Activated CD4-positive, alpha-beta T cell treated with anti-CD3 and anti-CD28 coated beads for 36 hours (primary cell): ENCODE data around the gene TMPRSS13. TPM values are rescaled to one million over a fixed set of nuclear protein-coding genes. Genes with fewer than 3 reads are reported as not detected.

ENCODE experiments used
- ATAC-seq: fragments of 200-7000 bp; cut with Tn5 transposase; one replicate; pipeline ENCODE4 v1.10.0; 2021; ENCODE audit warnings: mild to moderate bottlenecking, moderate library complexity
- CTCF ChIA-PET: fragments of 350-600 bp; sonication (Branson Sonifier 250); formaldehyde crosslinking; loops from one replicate; lab custom pipeline; 2021; ENCODE audit warnings: antibody characterized with exemption; lab: Charles Lee
- POLR2A ChIA-PET: fragments of 350-600 bp; sonication (Branson Sonifier 250); formaldehyde crosslinking; loops from one replicate; lab custom pipeline; 2021; ENCODE audit warnings: antibody characterized with exemption, inconsistent platforms; lab: Charles Lee
- DNase-seq: peaks from one replicate; pipeline ENCODE4 v3.0.0-alpha.2; 2020
- H3K27ac Mint-ChIP-seq: one replicate; pipeline ENCODE4 v1.8.0; 2021; ENCODE audit warnings: mixed read lengths
- H3K27me3 Mint-ChIP-seq: one replicate; pipeline ENCODE4 v1.8.0; 2021; ENCODE audit warnings: mixed read lengths
- H3K36me3 Mint-ChIP-seq: one replicate; pipeline ENCODE4 v1.8.0; 2021; ENCODE audit warnings: low read depth, mixed read lengths
- H3K4me1 Mint-ChIP-seq: one replicate; pipeline ENCODE4 v1.8.0; 2021; ENCODE audit warnings: mixed read lengths
- H3K4me3 Mint-ChIP-seq: one replicate; pipeline ENCODE4 v1.8.0; 2021; ENCODE audit warnings: mild to moderate bottlenecking, moderate library complexity, mixed read lengths
- H3K9me3 Mint-ChIP-seq: one replicate; pipeline ENCODE4 v1.8.0; 2021; ENCODE audit warnings: low read depth, mixed read lengths
- intact Hi-C, 2 experiments: fragments of 100-400 bp; cut with DNase I in 1 of 2; cut with micrococcal nuclease in 1 of 2; formaldehyde crosslinking; loops; one replicate each; pipeline versions ENCODE4 v1.14.2 to v1.15.1; 2022 to 2024; cut with DNase I, micrococcal nuclease
- total RNA-seq, 2 experiments: library from RNA; stranded (reverse); gene quantifications; one replicate each; pipeline ENCODE4 v1.2.3, GENCODE V29; 2021

Gene TMPRSS13
- total RNA-seq, 2 experiments from 2014 or later, result 1.7 TPM

DNA sequence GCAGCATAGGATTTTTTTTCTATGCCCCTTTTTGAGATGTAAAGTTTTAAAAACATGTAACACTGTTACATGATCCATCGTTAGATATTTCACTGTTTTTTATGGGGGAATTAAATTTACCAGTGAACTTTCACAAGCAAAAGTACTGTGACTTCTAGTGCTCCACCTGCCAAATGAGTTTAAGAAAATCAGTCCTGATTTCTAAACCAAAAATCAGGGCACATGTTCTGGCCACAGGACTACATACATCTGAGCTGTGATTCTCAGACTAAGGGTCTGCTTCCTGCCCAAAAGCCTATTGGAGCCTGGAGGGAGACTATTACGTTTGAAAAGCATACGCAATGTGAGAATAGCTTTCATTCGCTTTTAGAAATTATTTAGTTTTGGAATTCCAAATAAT lies 22.5 kb downstream of the TMPRSS13 start:
- Mint-ChIP-seq H3K36me3 (no peaks in the 10 kb centered on the region), H3K9me3 (no peaks in the 10 kb centered on the region), H3K4me3 (no peak overlapping the region), H3K4me1 (peaks cover 10% of the 10 kb centered on the region), H3K27ac (no peak overlapping the region), H3K27me3 (no peaks in the 10 kb centered on the region)
- ChIA-PET CTCF (interaction anchor here (1.1 kb wide), 1 partner anchor 63 kb away, joined by 5 read pairs; no protein-coding TSS in a partner anchor), POLR2A (interaction anchor here (1.1 kb wide), 1 partner anchor 39 kb away, joined by 5 read pairs; no protein-coding TSS in a partner anchor)
- intact Hi-C loops, result no loop called here
- ATAC-seq (no peak), DNase-seq (no peak)

DNA sequence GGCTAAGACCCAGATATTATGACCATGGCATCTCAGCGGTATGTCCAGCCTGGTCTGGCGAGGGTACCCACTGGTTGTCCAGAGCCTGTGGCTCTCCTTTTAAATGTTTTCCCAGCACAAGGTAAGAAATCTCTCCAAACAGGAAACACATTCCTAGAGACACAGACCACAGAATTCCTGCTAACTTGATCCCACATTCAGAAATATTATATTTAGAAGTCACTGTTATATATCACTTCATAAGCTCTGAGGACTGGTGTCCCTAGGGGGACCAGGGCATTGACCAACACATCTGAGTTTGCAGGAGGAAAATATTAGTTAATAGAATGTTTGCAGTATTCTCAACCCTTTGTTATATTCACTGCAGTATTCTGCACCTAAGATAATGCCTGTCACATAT lies 23.1 kb downstream of the TMPRSS13 start:
- no peak overlapping the region for H3K27ac Mint-ChIP-seq
- ATAC-seq, result no peak
- POLR2A ChIA-PET, result no interaction called here

DNA sequence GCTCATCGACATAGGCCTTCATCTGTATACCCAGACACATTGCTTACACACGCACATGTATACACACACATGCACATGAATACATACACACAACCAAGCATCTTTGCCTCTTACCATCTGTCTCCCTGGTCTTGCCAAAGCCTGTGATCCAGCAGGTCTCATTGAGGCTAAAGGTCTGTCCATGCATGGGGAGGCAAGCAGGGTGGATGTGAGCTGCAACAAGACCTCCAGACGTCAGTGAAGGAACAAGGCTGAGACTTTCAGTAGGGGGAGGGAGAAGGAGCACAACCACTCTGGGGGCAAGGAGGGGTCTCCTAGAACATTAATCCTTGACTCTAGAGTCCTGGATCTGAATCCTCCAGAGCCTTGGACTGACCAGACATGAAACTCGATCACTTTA lies 23.7 kb downstream of the TMPRSS13 start:
- intact Hi-C loops, result no loop called here
- no peaks in the 10 kb centered on the region for H3K36me3 Mint-ChIP-seq
- H3K4me1 Mint-ChIP-seq, result peaks cover 10% of the 10 kb centered on the region
- CTCF ChIA-PET, result interaction anchor here (0.7 to 1.2 kb wide), 2 partner anchors 82 to 83 kb away, joined by 3 read pairs; no protein-coding TSS in a partner anchor
- H3K4me3 Mint-ChIP-seq, result no peak overlapping the region
- ATAC-seq (no peak), DNase-seq (no peak)
- no peaks in the 10 kb centered on the region for H3K27me3 Mint-ChIP-seq
- POLR2A ChIA-PET, result no interaction called here
- H3K27ac Mint-ChIP-seq, result no peak overlapping the region
- no peaks in the 10 kb centered on the region for H3K9me3 Mint-ChIP-seq

More for the DNA sequence above, 23.1 kb downstream of the TMPRSS13 start:
- H3K4me3 Mint-ChIP-seq, result no peak overlapping the region
- DNase-seq, result no peak
- no peaks in the 10 kb centered on the region for H3K9me3 Mint-ChIP-seq
- H3K36me3 Mint-ChIP-seq, result no peaks in the 10 kb centered on the region
- H3K4me1 Mint-ChIP-seq, result peaks cover 10% of the 10 kb centered on the region
- no peaks in the 10 kb centered on the region for H3K27me3 Mint-ChIP-seq
- CTCF ChIA-PET, result interaction anchor here (0.6 to 0.7 kb wide), 2 partner anchors 61 to 82 kb away, joined by 3 read pairs; no protein-coding TSS in a partner anchor
- intact Hi-C loops, result no loop called here

DNA sequence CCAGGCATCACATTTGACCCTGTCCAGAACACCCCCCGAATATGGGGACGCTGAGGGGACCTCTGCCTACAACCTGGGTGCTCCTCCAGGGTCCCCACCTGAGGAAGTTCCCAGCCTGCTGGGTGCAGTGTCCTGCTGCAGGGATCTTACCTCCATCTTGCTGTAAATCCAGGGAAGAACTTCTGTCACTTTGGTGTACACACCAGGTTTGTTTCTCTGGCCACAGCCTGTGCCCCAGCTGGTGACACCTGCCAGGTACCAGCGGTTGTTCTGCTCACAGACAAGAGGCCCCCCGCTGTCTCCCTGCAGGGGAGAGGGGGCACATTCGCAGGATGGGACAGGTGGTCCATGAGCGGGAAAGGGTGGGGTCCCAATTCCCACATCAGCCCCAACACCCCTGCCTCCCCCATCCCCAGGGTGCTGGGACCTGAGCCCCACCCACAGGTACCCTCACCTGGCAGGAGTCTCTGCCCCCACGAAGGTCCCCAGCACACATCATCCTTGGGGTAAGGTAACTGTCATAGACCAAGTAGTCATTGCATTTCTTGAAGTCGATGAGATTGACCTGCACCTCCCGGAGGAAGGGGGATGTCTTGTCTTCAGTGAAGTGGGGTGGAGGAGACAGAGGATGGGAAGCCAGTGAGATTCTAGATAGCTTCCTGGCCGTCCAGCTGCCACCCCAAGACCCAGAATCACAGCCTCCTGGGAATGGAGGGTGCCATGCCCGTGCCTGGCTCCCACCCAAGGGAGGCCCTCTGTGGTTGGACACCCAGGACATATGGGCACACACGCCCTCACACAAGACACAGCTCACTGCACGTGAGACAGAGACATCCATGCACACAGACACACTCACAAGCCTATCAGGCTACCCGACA lies 25.5 kb downstream of the TMPRSS13 start:
- Mint-ChIP-seq H3K36me3 (no peaks in the 10 kb centered on the region), H3K4me3 (no peak overlapping the region), H3K27ac (no peak overlapping the region), H3K9me3 (no peaks in the 10 kb centered on the region), H3K27me3 (no peaks in the 10 kb centered on the region), H3K4me1 (peaks cover 10% of the 10 kb centered on the region)
- DNase-seq (no peak), ATAC-seq (no peak)
- CTCF ChIA-PET, result interaction anchor here (0.6 to 2.4 kb wide), 5 partner anchors 43 to 84 kb away, joined by 3 to 11 read pairs (median 4); no protein-coding TSS in a partner anchor
- intact Hi-C loops, result no loop called here
- POLR2A ChIA-PET, result no interaction called here

DNA sequence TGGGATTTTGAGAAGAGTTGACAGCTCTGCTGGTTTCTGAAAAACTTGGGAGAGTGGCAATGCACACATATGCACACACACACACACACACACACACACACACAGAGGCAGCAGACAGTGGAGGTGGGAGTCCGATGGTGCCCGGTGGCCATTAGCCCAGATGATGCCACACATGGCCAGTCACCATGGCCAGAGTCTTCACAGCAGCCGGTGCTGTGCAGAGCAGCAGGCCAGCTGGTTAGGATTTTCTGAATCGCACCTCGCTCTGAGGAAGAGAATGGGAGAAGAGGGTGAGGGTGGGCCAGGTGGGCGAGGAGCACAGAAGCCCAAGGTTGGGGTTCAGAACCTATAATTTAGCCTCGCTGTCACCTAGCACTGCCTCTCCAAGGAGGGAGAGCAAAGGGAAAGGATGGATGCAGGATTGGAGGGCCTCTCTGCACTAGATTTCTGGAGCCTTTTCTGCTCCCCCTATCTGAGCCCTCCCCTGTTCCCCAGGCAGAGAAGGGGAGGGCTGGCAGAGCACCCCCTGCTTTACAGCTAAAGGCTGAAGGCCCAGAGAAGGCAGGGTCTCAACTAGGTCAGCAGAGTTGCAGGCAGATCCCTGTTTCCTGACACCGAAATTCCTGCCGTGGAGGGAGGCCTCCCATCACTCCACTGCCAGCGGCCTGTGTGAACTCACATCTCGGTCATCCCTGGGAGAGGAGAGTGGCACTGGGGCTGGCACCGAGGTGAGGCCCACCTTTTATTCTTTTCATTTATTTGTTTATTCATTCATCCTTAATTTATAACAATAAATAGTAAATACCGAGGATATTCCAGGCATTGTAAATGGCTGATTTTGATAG lies 27.0 kb downstream of the TMPRSS13 start:
- CTCF ChIA-PET, result interaction anchor here (0.6 to 1.4 kb wide), 4 partner anchors 23 to 201 kb away, joined by 3 to 5 read pairs (median 3); no protein-coding TSS in a partner anchor
- no peak overlapping the region for H3K4me3 Mint-ChIP-seq
- no peak for ATAC-seq
- intact Hi-C loops, result no loop called here
- no peaks in the 10 kb centered on the region for H3K9me3 Mint-ChIP-seq
- peaks cover 2% of the 10 kb centered on the region for H3K4me1 Mint-ChIP-seq
- no peaks in the 10 kb centered on the region for H3K36me3 Mint-ChIP-seq
- DNase-seq, result no peak
- H3K27ac Mint-ChIP-seq, result no peak overlapping the region
- POLR2A ChIA-PET, result no interaction called here
- no peaks in the 10 kb centered on the region for H3K27me3 Mint-ChIP-seq

DNA sequence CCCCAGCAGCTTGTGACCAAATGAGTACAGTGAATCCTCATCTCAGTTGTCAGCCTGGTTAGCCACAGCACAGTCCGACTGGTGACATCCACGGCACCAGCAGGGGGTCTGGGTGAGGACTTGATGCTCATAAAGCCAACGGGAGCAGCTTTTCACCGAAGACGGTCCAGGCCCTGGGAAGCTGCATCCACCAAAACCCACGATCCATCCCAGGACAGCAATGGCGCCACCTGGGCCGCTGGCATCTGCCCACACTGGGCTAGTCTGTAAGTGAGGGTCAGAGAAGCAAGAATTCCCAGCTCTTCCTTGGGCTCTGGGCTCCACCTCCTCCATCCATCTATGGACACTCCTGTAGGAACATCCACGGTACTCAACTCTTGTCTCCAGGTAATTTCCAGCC lies 27.6 kb downstream of the TMPRSS13 start:
- H3K4me3 Mint-ChIP-seq, result no peak overlapping the region
- intact Hi-C loops, result no loop called here
- H3K9me3 Mint-ChIP-seq, result no peaks in the 10 kb centered on the region
- ATAC-seq, result no peak
- CTCF ChIA-PET, result interaction anchor here (0.6 to 1.4 kb wide), 3 partner anchors 23 to 202 kb away, joined by 3 to 5 read pairs (median 3); no protein-coding TSS in a partner anchor
- no peak overlapping the region for H3K27ac Mint-ChIP-seq
- DNase-seq, result no peak
- no peaks in the 10 kb centered on the region for H3K4me1 Mint-ChIP-seq
- H3K36me3 Mint-ChIP-seq, result no peaks in the 10 kb centered on the region
- POLR2A ChIA-PET, result no interaction called here
- H3K27me3 Mint-ChIP-seq, result no peaks in the 10 kb centered on the region

DNA sequence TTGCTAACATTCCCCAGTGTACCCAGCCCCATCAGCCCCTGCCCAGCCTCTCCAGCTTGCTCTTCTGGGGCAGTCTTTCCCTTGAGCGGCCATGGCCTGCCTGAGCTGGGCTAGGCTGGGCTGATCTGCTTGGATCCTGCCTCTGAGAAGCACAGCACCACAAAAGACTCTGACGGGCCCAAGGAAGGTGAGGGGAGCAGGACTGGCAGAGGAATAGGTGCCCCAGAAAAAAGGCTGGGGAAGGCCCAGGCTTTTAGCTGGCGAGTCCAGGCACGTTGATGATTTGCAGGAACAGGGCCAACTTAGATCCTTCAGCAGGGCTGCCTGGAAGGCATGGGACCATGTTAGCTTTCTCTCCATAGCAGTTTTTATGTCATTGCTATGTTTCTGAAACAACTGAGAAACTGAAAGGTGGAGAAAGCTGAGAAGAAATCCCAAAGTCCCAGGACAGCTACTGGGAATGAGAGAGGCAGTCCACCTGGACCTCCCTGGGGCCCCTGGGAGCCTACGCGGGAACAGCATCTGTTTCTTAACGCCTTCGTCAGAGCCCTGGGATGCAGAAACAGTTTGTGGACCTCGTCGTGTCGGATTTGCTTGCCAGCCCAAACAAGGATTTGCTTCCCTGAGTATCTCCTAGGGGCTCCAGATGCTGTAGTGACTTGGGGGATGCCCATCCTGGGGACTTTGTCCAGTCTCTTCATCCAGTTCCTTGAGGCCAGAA lies 28.3 kb downstream of the TMPRSS13 start:
- H3K9me3 Mint-ChIP-seq, result no peaks in the 10 kb centered on the region
- DNase-seq (no peak), ATAC-seq (no peak)
- no peak overlapping the region for H3K27ac Mint-ChIP-seq
- H3K4me1 Mint-ChIP-seq, result no peaks in the 10 kb centered on the region
- no peak overlapping the region for H3K4me3 Mint-ChIP-seq
- ChIA-PET CTCF (interaction anchor here (0.8 to 1.4 kb wide), 3 partner anchors 9 to 62 kb away, joined by 3 to 5 read pairs (median 4); no protein-coding TSS in a partner anchor), POLR2A (no interaction called here)
- H3K27me3 Mint-ChIP-seq, result no peaks in the 10 kb centered on the region
- intact Hi-C loops, result no loop called here
- no peaks in the 10 kb centered on the region for H3K36me3 Mint-ChIP-seq

DNA sequence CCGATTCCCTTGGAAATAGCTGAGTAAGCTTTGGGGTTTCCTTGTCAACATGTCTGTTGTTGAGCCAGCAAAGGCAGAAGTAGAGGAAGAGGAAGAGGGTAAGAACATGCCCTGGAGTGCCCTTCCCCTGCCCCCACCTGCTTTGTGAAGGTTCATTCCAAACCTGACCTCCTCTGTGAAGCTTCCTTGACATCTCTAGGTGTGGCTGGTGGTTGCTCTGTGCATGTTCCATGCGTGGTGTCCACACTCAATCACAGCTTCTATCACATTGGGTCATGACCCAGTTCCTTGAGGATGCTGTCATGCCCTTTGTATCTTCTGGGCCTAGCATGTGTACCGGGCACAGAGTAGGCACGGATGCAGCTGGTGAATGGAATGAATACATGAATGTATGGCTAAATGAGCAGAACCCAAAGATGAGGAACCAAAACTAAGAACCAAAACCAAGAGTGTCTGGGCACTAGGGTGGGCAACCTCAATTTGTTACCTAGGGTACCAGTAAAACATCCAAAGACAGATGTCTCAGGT lies 29.0 kb downstream of the TMPRSS13 start:
- Mint-ChIP-seq H3K4me1 (no peaks in the 10 kb centered on the region), H3K27ac (no peak overlapping the region), H3K4me3 (no peak overlapping the region), H3K27me3 (no peaks in the 10 kb centered on the region), H3K36me3 (no peaks in the 10 kb centered on the region), H3K9me3 (no peaks in the 10 kb centered on the region)
- ATAC-seq (no peak), DNase-seq (no peak)
- ChIA-PET CTCF (interaction anchor here (0.9 kb wide), 1 partner anchor 8 kb away, joined by 3 read pairs; no protein-coding TSS in a partner anchor), POLR2A (interaction anchor here (0.6 kb wide), 1 partner anchor 647 kb away, joined by 3 read pairs; no protein-coding TSS in a partner anchor)
- intact Hi-C loops, result no loop called here

DNA sequence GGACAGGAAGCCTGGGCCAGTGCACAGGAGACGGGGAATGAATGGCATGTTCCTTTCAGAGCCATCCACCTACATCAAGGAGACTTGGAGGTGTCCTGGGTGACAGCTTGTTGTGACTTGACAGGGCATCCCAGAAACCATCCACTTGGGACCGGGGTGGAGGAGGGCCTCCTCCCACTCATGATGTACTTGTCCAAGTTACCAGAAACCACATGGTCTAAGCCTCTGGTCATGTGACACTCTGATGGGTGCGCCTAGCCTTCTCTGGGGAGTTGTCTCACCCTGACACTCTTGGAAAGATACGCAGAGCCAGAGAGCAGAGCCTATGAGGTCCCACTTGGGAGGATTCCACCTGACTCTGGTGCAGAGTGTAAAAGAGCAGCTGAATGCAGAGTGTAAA lies 31.1 kb downstream of the TMPRSS13 start:
- Mint-ChIP-seq H3K4me3 (no peak overlapping the region), H3K9me3 (no peaks in the 10 kb centered on the region), H3K4me1 (no peaks in the 10 kb centered on the region), H3K27me3 (peaks cover under 1% of the 10 kb centered on the region), H3K27ac (no peak overlapping the region), H3K36me3 (no peaks in the 10 kb centered on the region)
- ChIA-PET CTCF (no interaction called here), POLR2A (no interaction called here)
- no peak for ATAC-seq
- DNase-seq, result no peak
- intact Hi-C loops, result no loop called here

DNA sequence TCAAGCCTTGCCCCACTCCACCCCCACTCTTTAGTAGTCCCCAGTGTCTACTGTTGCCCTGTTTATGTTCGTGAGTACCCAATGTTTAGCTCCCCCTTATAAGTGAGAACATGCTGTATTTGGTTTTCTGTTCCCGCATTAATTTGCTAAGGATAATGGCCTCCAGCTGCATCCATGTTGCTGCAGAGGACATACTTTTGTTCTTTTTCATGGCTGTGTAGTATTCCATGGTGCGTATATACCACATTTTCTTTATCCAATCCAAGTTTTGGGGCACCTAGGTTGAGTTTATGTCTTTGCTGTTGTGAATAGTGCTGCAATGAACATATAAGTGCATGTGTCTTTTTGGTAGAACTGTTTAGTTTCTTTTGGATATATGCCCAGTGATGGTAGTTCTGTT lies 36.6 kb downstream of the TMPRSS13 start:
- H3K4me1 Mint-ChIP-seq, result no peaks in the 10 kb centered on the region
- peaks cover 12% of the 10 kb centered on the region for H3K9me3 Mint-ChIP-seq
- peaks cover 2% of the 10 kb centered on the region for H3K27me3 Mint-ChIP-seq
- ChIA-PET POLR2A (no interaction called here), CTCF (interaction anchor here (1.6 kb wide), 1 partner anchor 16 kb away, joined by 4 read pairs; no protein-coding TSS in a partner anchor)
- intact Hi-C loops, result no loop called here
- no peaks in the 10 kb centered on the region for H3K36me3 Mint-ChIP-seq
- no peak overlapping the region for H3K4me3 Mint-ChIP-seq
- H3K27ac Mint-ChIP-seq, result no peak overlapping the region
- no peak for ATAC-seq
- DNase-seq, result no peak
